GM12878 (cell line): Measurements from ENCODE around the gene KICS2.
"Not testable (repeated sequence)": the region's sequence is repeated elsewhere in the genome, so short reads cannot be mapped to it uniquely, and the experiment has no call there.

Experiments
- ATF7 ChIP-seq: fragments of 450-650 bp; IDR thresholded peaks from 2 replicates; pipeline ENCODE4 v1.6.1; 2016; ENCODE audit warnings: low read depth, mild to moderate bottlenecking
- CTCF ChIP-seq, 3 experiments: IDR thresholded peaks in 2 of 3; conservative IDR thresholded peaks in 1 of 3; 2 replicates each; pipeline ENCODE4 v1.5.1; 2011; ENCODE audit warnings: low read depth in 3 of 3, low read length in 3 of 3, mild to moderate bottlenecking in 3 of 3, control low read depth in 2 of 3, moderate library complexity in 2 of 3, inconsistent platforms in 1 of 3, mixed read lengths in 1 of 3; ENCODE audit not compliant: control insufficient read depth in 2 of 3, insufficient read depth in 1 of 3; ENCODE audit errors: extremely low read depth in 1 of 3
- EED ChIP-seq: sonication (generic); IDR thresholded peaks from 2 replicates; pipeline ENCODE4 v1.6.1; 2016; ENCODE audit warnings: antibody characterized with exemption, low read depth
- JUND ChIP-seq: IDR thresholded peaks from 2 replicates; pipeline ENCODE4 v1.6.1; 2012; ENCODE audit warnings: low read depth, mild to moderate bottlenecking, low read length, improper control_type of control experiment, moderate library complexity
- MXI1 ChIP-seq: fragments of 150-350 bp; IDR thresholded peaks from 2 replicates; pipeline ENCODE4 v1.6.1; 2011; ENCODE audit warnings: low read depth, mild to moderate bottlenecking, inconsistent platforms, low read length, improper control_type of control experiment
- POLR2A ChIP-seq: IDR thresholded peaks from 2 replicates; pipeline ENCODE4 v1.6.1; 2011; ENCODE audit warnings: low read depth, mild to moderate bottlenecking, low read length
- SREBF1 ChIP-seq: IDR thresholded peaks from 2 replicates; pipeline ENCODE4 v1.6.1; 2012; ENCODE audit warnings: mild to moderate bottlenecking, low read length

- TF ChIP-seq CTCF (IDR thresholded peaks at IDR 0.05 in 2 of 3, conservative IDR thresholded peaks at IDR 0.05 in 1 of 3; ENCODE audit: control insufficient read depth in 2 of 3, extremely low read depth in 1 of 3, insufficient read depth in 1 of 3, low read depth in 3 of 3, low read length in 3 of 3); ATF7; JUND; POLR2A; SREBF1; EED; MXI1: not testable (repeated sequence)
Measured at GRCh38 chr12:64195841-64196240, 26.3 kb downstream of the KICS2 start.
